Peyer's patch (tissue), 4 donors: Measurements from ENCODE around the gene KRT3.

Experiments used
- POLR2A ChIP-seq, 2 donors: fragments of 450-650 bp; IDR thresholded peaks; one replicate each; pipeline ENCODE4 v1.5.1; 2017; ENCODE audit warnings: antibody characterized with exemption in 2 of 2, mild to moderate bottlenecking in 2 of 2, moderate library complexity in 2 of 2
- TF ChIP-seq, protein P1 (sequence below), 6 experiments: fragments of 450-650 bp in 4 of 6; fragments of 200-600 bp in 2 of 6; sonication (generic) in 1 of 6; IDR thresholded peaks; one replicate each; pipeline ENCODE4 v1.5.1; 2017 to 2019; ENCODE audit warnings: antibody characterized with exemption in 6 of 6, mild to moderate bottlenecking in 3 of 6, moderate library complexity in 1 of 6

DNA sequence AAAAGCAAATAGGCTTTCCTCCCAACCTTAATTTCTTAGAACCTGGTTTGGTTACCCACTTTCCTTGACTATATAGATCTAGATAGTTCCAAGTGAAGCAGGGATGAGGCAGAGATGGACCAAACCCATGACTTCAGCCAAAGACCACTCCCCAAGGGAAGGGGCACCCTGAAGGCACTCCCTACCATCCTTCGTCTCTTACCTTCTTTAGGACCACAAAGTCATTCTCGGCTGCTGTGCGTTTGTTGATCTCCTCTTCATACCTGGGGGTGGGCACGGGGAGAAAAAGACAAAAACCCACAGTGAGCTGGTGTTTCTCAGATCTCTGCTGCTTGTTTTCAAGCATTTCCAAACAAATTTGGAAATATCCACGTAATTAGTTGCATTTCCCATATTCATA is 14.6 kb upstream of the KRT3 start:
- TF ChIP-seq, protein P1, sequence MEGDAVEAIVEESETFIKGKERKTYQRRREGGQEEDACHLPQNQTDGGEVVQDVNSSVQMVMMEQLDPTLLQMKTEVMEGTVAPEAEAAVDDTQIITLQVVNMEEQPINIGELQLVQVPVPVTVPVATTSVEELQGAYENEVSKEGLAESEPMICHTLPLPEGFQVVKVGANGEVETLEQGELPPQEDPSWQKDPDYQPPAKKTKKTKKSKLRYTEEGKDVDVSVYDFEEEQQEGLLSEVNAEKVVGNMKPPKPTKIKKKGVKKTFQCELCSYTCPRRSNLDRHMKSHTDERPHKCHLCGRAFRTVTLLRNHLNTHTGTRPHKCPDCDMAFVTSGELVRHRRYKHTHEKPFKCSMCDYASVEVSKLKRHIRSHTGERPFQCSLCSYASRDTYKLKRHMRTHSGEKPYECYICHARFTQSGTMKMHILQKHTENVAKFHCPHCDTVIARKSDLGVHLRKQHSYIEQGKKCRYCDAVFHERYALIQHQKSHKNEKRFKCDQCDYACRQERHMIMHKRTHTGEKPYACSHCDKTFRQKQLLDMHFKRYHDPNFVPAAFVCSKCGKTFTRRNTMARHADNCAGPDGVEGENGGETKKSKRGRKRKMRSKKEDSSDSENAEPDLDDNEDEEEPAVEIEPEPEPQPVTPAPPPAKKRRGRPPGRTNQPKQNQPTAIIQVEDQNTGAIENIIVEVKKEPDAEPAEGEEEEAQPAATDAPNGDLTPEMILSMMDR (IDR thresholded peaks at IDR 0.05) = no peak
- TF ChIP-seq POLR2A (IDR thresholded peaks at IDR 0.05) = no peak
